GM23248 (cell line): ENCODE measurements around the gene CILP. TPM values are rescaled to one million over a fixed set of nuclear protein-coding genes. Genes with fewer than 3 reads are reported as not detected.

Experiments
- DNase-seq: peaks from one replicate; pipeline ENCODE4 v3.0.0-alpha.2; 2015
- H2AFZ ChIP-seq: fragments of 200-600 bp; sonication (generic); 2 replicates; pipeline ENCODE4 v1.6.1; 2016; ENCODE audit warnings: antibody characterized with exemption
- H3F3A ChIP-seq: fragments of 200-600 bp; sonication (generic); 2 replicates; pipeline ENCODE4 v1.6.1; 2016; ENCODE audit warnings: mild to moderate bottlenecking, antibody characterized with exemption, mixed run types; ENCODE audit not compliant: insufficient read depth
- H3K27ac ChIP-seq: fragments of 200-600 bp; sonication (generic); 2 replicates; pipeline ENCODE4 v1.5.1; 2016; ENCODE audit warnings: mild to moderate bottlenecking
- H3K27me3 ChIP-seq: fragments of 200-600 bp; sonication (generic); replicated peaks from 2 replicates; pipeline ENCODE4 v1.6.1; 2016; ENCODE audit warnings: mild to moderate bottlenecking; ENCODE audit not compliant: insufficient read depth
- H3K36me3 ChIP-seq: fragments of 200-600 bp; sonication (generic); 2 replicates; pipeline ENCODE4 v1.6.1; 2016; ENCODE audit warnings: low read depth, mild to moderate bottlenecking
- H3K4me1 ChIP-seq: fragments of 200-600 bp; sonication (generic); 2 replicates; pipeline ENCODE4 v1.6.1; 2016; ENCODE audit warnings: mild to moderate bottlenecking; ENCODE audit not compliant: insufficient read depth
- H3K4me2 ChIP-seq: fragments of 200-600 bp; sonication (generic); one replicate; pipeline ENCODE4 v1.6.1; 2016; ENCODE audit warnings: mild to moderate bottlenecking; ENCODE audit not compliant: unreplicated experiment
- H3K4me3 ChIP-seq: fragments of 200-600 bp; sonication (generic); 2 replicates; pipeline ENCODE4 v1.5.1; 2016; ENCODE audit warnings: mild to moderate bottlenecking
- H3K79me2 ChIP-seq: fragments of 200-600 bp; sonication (generic); 2 replicates; pipeline ENCODE4 v1.6.1; 2016; ENCODE audit warnings: mild to moderate bottlenecking; ENCODE audit not compliant: insufficient read depth
- H3K9ac ChIP-seq: fragments of 200-600 bp; sonication (generic); 2 replicates; pipeline ENCODE4 v1.6.1; 2016; ENCODE audit warnings: mild to moderate bottlenecking
- H3K9me2 ChIP-seq: fragments of 200-600 bp; sonication (generic); 2 replicates; pipeline ENCODE4 v1.6.1; 2016; ENCODE audit warnings: mixed run types, mild to moderate bottlenecking, moderate library complexity; ENCODE audit not compliant: insufficient read depth
- H3K9me3 ChIP-seq: fragments of 200-600 bp; sonication (generic); one replicate; pipeline ENCODE4 v1.6.1; 2017; ENCODE audit warnings: low read depth
- H4K20me1 ChIP-seq: fragments of 200-600 bp; sonication (generic); 2 replicates; pipeline ENCODE4 v1.6.0; 2016; ENCODE audit not compliant: insufficient read depth
- EZH2 ChIP-seq: fragments of 200-600 bp; sonication (generic); IDR thresholded peaks from 2 replicates; pipeline ENCODE4 v1.6.1; 2018; ENCODE audit warnings: antibody characterized with exemption, mild to moderate bottlenecking; ENCODE audit not compliant: insufficient read depth, poor library complexity, severe bottlenecking
- EZH2phosphoT487 ChIP-seq: fragments of 200-600 bp; sonication (generic); IDR thresholded peaks from 2 replicates; pipeline ENCODE4 v1.6.1; 2018; ENCODE audit warnings: antibody characterized with exemption, moderate library complexity, mild to moderate bottlenecking, low read depth; ENCODE audit not compliant: insufficient read depth
- WGBS, 2 experiments: methylation state at CpG; one replicate each; pipeline ENCODE4 v1.1.6; 2015 to 2017; ENCODE audit warnings: low lambda C conversion rate in 2 of 2, low coverage in 1 of 2; ENCODE audit errors: missing lambda C conversion rate in 2 of 2; 5-methylcytosine and 5-hydroxymethylcytosine counted together
- in situ Hi-C: fragments of 300-500 bp; cut with MboI; formaldehyde crosslinking; loops from 2 replicates; pipeline ENCODE4 v1.15.0; 2020
- polyA plus RNA-seq: library from polyadenylated mRNA; unstranded; fragments of >200 nt; fragmentation: Nextera tagmentation; extraction: Ambion mirVana; gene quantifications from 2 replicates; pipeline ENCODE4 v1.2.1, GENCODE V29; 2016
- total RNA-seq: library from RNA; depleted of rRNA; stranded (reverse); fragments of >200 nt; shearing (Covaris generic); gene quantifications from 2 replicates; pipeline ENCODE4 v1.2.3, GENCODE V29; 2014

Gene CILP
- total and polyA plus RNA-seq, 2 experiments from 2014 or later, result 0.09 to 0.11 TPM

GRCh38 chr15:65204931-65205660 lies 6.2 kb downstream of the CILP start:
- Histone ChIP-seq H3K27ac (no peak overlapping the region), H3K9me3 (no peaks in the 10 kb centered on the region), H3K4me3 (no peak overlapping the region), H3K9ac (no peak overlapping the region), H4K20me1 (no peaks in the 10 kb centered on the region), H2AFZ (no peak overlapping the region), H3K4me2 (no peak overlapping the region), H3K36me3 (no peaks in the 10 kb centered on the region), H3K79me2 (no peaks in the 10 kb centered on the region), H3K9me2 (no peaks in the 10 kb centered on the region), H3K4me1 (no peaks in the 10 kb centered on the region), H3K27me3 (no peaks in the 10 kb centered on the region; the same call in 1 of the 2 replicates), H3F3A (no peaks in the 10 kb centered on the region)
- TF ChIP-seq EZH2phosphoT487 (no peak), EZH2 (no peak)
- 85% methylated on average over 12 of the region's 12 CpGs for WGBS, 2 experiments
- in situ Hi-C loops, result no loop called here
- DNase-seq, result no peak

DNA sequence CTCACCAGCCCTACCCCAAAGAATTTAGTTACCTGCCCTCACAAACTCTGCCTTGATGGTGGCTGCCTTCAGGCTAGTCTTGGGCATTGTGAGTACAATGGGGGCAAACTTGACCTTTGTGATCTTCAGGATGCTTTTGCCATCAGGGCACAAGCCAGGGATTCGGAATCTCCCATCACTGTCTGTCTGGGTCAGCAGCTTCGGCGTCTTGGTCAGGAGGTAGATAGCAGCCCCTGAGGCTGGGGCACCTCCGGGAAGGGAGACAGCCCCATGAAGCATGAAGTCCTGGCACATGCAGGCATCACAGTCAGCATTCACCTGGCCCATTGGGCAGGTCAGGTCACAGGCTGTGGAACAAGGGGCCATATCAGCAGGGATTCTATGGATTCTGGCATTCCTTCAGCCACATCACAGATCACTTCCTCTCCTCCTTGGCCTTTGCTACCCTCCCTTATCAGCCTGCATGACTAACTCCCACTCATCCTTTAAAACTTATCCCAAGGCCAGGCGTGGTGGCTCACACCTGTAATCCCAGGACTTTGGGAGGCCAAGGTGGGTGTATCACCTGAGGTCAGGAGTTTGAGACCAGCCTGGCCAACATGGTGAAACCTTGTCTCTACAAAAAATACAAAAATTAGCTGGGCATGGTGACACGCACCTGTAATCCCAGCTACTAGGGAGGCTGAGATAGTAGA lies 6.9 kb downstream of the CILP start:
- Histone ChIP-seq H3K27me3 (no peaks in the 10 kb centered on the region; the same call in 1 of the 2 replicates), H2AFZ (no peak overlapping the region), H3K36me3 (no peaks in the 10 kb centered on the region), H3K27ac (no peak overlapping the region), H3F3A (no peaks in the 10 kb centered on the region), H3K4me2 (no peak overlapping the region), H3K4me1 (no peaks in the 10 kb centered on the region), H3K79me2 (no peaks in the 10 kb centered on the region), H3K9me3 (no peaks in the 10 kb centered on the region), H3K9ac (no peak overlapping the region), H3K9me2 (no peaks in the 10 kb centered on the region), H4K20me1 (no peaks in the 10 kb centered on the region), H3K4me3 (no peak overlapping the region)
- in situ Hi-C loops, result no loop called here
- DNase-seq, result no peak
- no peak for TF ChIP-seq EZH2phosphoT487
- TF ChIP-seq EZH2, result no peak
- 76 to 77% methylated on average over 6 of the region's 6 CpGs for WGBS, 2 experiments

GRCh38 chr15:65201918-65202317 lies 9.4 kb downstream of the CILP start:
- H4K20me1 ChIP-seq, result no peaks in the 10 kb centered on the region
- H3K9me2 ChIP-seq, result no peaks in the 10 kb centered on the region
- H3K36me3 ChIP-seq, result no peaks in the 10 kb centered on the region
- 52 to 75% methylated on average over 1 of the region's 1 CpG for WGBS, 2 experiments
- H3K27ac ChIP-seq, result no peak overlapping the region
- in situ Hi-C loops, result no loop called here
- no peak overlapping the region for H2AFZ ChIP-seq
- TF ChIP-seq EZH2, result no peak
- no peak for TF ChIP-seq EZH2phosphoT487
- H3K79me2 ChIP-seq, result no peaks in the 10 kb centered on the region
- H3K4me2 ChIP-seq, result no peak overlapping the region
- H3K9me3 ChIP-seq, result no peaks in the 10 kb centered on the region
- H3K27me3 ChIP-seq, result no peaks in the 10 kb centered on the region
- no peak overlapping the region for H3K9ac ChIP-seq
- H3F3A ChIP-seq, result no peaks in the 10 kb centered on the region
- no peak for DNase-seq
- no peak overlapping the region for H3K4me3 ChIP-seq
- H3K4me1 ChIP-seq, result no peaks in the 10 kb centered on the region

DNA sequence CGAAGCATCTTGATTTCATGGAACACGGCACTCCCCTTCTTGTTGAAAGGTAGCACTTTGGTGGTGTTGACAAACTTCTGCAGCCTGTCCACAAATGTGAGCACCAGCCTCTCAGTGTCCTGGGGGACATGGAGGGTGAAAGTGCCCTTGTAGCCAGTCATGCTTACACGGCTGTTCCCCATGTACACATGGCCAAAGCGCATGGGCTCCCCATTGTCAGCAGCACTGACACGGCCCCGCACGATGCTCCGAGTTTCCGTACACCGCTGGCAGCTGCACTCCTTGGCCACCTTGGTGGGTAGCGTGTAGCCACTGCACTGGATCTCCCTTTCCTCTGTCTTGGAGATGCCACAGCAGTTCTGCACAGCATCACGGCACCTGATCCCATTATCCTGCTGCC lies 12.7 kb downstream of the CILP start:
- H3K36me3 ChIP-seq, result no peaks in the 10 kb centered on the region
- no peak overlapping the region for H3K9ac ChIP-seq
- H3K9me3 ChIP-seq, result no peaks in the 10 kb centered on the region
- H3F3A ChIP-seq, result no peaks in the 10 kb centered on the region
- peaks cover 6% of the 10 kb centered on the region; the same call in 1 of the 2 replicates for H3K27me3 ChIP-seq
- TF ChIP-seq EZH2 (no peak), EZH2phosphoT487 (no peak)
- in situ Hi-C loops, result loop anchor here (10.0 kb wide), 1 partner anchor 66 kb away; no protein-coding TSS in a partner anchor
- H4K20me1 ChIP-seq, result no peaks in the 10 kb centered on the region
- no peaks in the 10 kb centered on the region for H3K4me1 ChIP-seq
- H3K79me2 ChIP-seq, result no peaks in the 10 kb centered on the region
- H2AFZ ChIP-seq, result no peak overlapping the region
- no peak for DNase-seq
- H3K4me2 ChIP-seq, result no peak overlapping the region
- H3K4me3 ChIP-seq, result no peak overlapping the region
- no peak overlapping the region for H3K27ac ChIP-seq
- WGBS, 2 experiments, result 82 to 86% methylated on average over 12 of the region's 12 CpGs
- no peaks in the 10 kb centered on the region for H3K9me2 ChIP-seq
